ENCODE data around the gene GZMA.
"Not testable (repeated sequence)": the region's sequence is repeated elsewhere in the genome, so short reads cannot be mapped to it uniquely, and the experiment has no call there.

GZMA gene

GRCh38 chr5:55102348-55102747 is at the start of gene GZMA:
Gene GZMA (plus strand): TSS chr5:55102646. CDS start chr5:55102683, 37 bp downstream.
- DNase-seq (ENCODE audit: low read depth, low spot score) = no peak

- no peak for DNase-seq (ENCODE audit: low read depth, low spot score)
These were observed 47.3 kb upstream of the GZMA start for GRCh38 chr5:55055183-55055582.

- DNase-seq (ENCODE audit: low read depth, low spot score) = no peak
These were observed 40.2 kb upstream of the GZMA start for GRCh38 chr5:55062039-55062779.

GRCh38 chr5:55063220-55063863 is 39.1 kb upstream of the GZMA start:
- DNase-seq (ENCODE audit: low read depth, low spot score) = no peak

GRCh38 chr5:55063899-55064298 is 38.5 kb upstream of the GZMA start:
- DNase-seq (ENCODE audit: low read depth, low spot score) = no peak

GRCh38 chr5:55064523-55064922 is 37.9 kb upstream of the GZMA start:
- DNase-seq (ENCODE audit: low read depth, low spot score) = no peak

- no peak for DNase-seq (ENCODE audit: low read depth, low spot score)
These were observed 36.2 kb upstream of the GZMA start for GRCh38 chr5:55066277-55066676.

- no peak for DNase-seq (ENCODE audit: low read depth, low spot score)
These were observed 31.5 kb upstream of the GZMA start for GRCh38 chr5:55070968-55071367.

GRCh38 chr5:55071413-55071812 is 31.0 kb upstream of the GZMA start:
- DNase-seq (ENCODE audit: low read depth, low spot score) = peak; percentile 3

GRCh38 chr5:55072666-55073065 is 29.8 kb upstream of the GZMA start:
- no peak for DNase-seq (ENCODE audit: low read depth, low spot score)

GRCh38 chr5:55073211-55073610 is 29.2 kb upstream of the GZMA start:
- DNase-seq (ENCODE audit: low read depth, low spot score) = no peak

GRCh38 chr5:55081541-55081940 is 20.9 kb upstream of the GZMA start:
- no peak for DNase-seq (ENCODE audit: low read depth, low spot score)

- not testable (repeated sequence) for DNase-seq (ENCODE audit: low read depth, low spot score)
These were observed 13.1 kb upstream of the GZMA start for GRCh38 chr5:55089301-55089700.

- DNase-seq (ENCODE audit: low read depth, low spot score) = not testable (repeated sequence)
These were observed 11.4 kb upstream of the GZMA start for GRCh38 chr5:55091011-55091410.

- DNase-seq (ENCODE audit: low read depth, low spot score) = no peak
These were observed 6.3 kb upstream of the GZMA start for GRCh38 chr5:55096182-55096581.

- DNase-seq (ENCODE audit: low read depth, low spot score) = no peak
These were observed 5.6 kb upstream of the GZMA start for GRCh38 chr5:55096861-55097260.

GRCh38 chr5:55101148-55101547 is 1.3 kb upstream of the GZMA start:
- DNase-seq (ENCODE audit: low read depth, low spot score) = not testable (repeated sequence)

GRCh38 chr5:55101556-55102276 is 730 bp upstream of the GZMA start:
- DNase-seq (ENCODE audit: low read depth, low spot score) = no peak

- no peak for DNase-seq (ENCODE audit: low read depth, low spot score)
These were observed 1.8 kb downstream of the GZMA start for GRCh38 chr5:55104036-55104772.

GRCh38 chr5:55104946-55105701 is 2.7 kb downstream of the GZMA start:
- DNase-seq (ENCODE audit: low read depth, low spot score) = no peak

- not testable (repeated sequence) for DNase-seq (ENCODE audit: low read depth, low spot score)
These were observed 3.5 kb downstream of the GZMA start for GRCh38 chr5:55105976-55106375.
